ENCODE data around the gene SRPK1.
"Not testable (repeated sequence)": the region's sequence is repeated elsewhere in the genome, so short reads cannot be mapped to it uniquely, and the experiment has no call there.

GRCh38 chr6:35931873-35932272, 11.0 kb upstream of the SRPK1 start:
- not testable (repeated sequence) for TF ChIP-seq EZH2 (conservative IDR thresholded peaks at IDR 0.05; ENCODE audit: low read depth, low read length); BCLAF1 (IDR thresholded peaks at IDR 0.05); CTCF (CRISPR knock-in tag; IDR thresholded peaks at IDR 0.05)

Data from HepG2 (cell line).